DOHH2 (cell line): ENCODE results near the gene GALNTL6.

Source experiments
- EZH2phosphoT487 ChIP-seq: fragments of 200-600 bp; sonication (generic); IDR thresholded peaks from 2 replicates; pipeline ENCODE4 v1.6.1; 2017; ENCODE audit warnings: borderline replicate concordance, mild to moderate bottlenecking, antibody characterized with exemption, low read length, moderate library complexity, mixed read lengths
- TF ChIP-seq, protein P1 (sequence below): fragments of 200-600 bp; sonication (generic); IDR thresholded peaks from one replicate; pipeline ENCODE4 v1.5.1; 2014; ENCODE audit warnings: antibody characterized with exemption, mild to moderate bottlenecking, low read depth, low read length; ENCODE audit not compliant: poor library complexity, severe bottlenecking

DNA sequence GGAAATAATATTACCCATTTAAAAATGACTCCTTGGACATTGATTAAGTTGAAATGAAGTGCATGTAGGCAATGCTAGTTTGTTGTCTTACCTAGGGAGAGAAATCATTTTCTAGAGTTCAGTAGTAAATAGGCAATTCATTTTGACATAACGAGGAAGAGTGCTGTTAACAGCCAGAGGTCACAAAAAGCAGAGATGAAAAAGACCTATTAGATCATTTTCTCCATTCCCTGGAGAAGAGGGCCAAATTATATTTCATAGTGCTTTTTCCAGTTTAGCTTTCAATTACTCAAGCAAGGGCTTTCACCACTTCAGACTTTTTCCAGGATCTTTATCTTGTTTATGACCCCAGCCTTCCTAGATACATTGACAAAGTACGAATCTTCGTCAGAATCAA lies 981.1 kb downstream of the GALNTL6 start:
- TF ChIP-seq, protein P1, sequence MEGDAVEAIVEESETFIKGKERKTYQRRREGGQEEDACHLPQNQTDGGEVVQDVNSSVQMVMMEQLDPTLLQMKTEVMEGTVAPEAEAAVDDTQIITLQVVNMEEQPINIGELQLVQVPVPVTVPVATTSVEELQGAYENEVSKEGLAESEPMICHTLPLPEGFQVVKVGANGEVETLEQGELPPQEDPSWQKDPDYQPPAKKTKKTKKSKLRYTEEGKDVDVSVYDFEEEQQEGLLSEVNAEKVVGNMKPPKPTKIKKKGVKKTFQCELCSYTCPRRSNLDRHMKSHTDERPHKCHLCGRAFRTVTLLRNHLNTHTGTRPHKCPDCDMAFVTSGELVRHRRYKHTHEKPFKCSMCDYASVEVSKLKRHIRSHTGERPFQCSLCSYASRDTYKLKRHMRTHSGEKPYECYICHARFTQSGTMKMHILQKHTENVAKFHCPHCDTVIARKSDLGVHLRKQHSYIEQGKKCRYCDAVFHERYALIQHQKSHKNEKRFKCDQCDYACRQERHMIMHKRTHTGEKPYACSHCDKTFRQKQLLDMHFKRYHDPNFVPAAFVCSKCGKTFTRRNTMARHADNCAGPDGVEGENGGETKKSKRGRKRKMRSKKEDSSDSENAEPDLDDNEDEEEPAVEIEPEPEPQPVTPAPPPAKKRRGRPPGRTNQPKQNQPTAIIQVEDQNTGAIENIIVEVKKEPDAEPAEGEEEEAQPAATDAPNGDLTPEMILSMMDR: no peak
- no peak for TF ChIP-seq EZH2phosphoT487
